ENCODE measurements around the gene ABLIM2.

Gene ABLIM2

DNA sequence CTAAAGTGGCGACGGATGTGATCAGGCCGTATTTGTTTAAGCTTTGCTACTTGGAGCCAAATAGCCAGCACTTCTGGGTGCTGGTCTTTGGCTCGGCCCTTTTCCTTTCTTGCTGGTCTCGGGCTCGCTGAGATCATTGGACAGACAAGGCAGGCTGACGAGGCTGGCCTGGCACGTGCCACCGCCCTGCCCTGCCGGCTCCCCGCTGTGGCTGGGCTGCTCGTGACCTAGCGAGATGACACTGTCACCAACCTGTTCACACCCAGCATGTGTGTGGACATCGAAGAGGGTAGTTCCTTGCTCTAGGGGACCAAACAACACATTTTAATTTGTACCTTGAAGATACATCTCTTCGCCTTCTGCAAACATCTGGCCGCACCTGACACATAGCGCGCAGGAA lies 98.0 kb downstream of the ABLIM2 start:
- Histone ChIP-seq H3K9me3 (ENCODE audit: insufficient read depth, low read length) (peaks cover 18% of the 10 kb centered on the region; the same call in 1 of the 2 replicates), H4K20me1 (ENCODE audit: low read depth, low read length) (no peaks in the 10 kb centered on the region), H3K9ac (ENCODE audit: low read length) (no peak overlapping the region), H3K27me3 (ENCODE audit: low read length) (no peaks in the 10 kb centered on the region), H3F3A (ENCODE audit: insufficient read depth) (no peaks in the 10 kb centered on the region), H3K9me2 (replicated peaks; ENCODE audit: insufficient read depth, low read length) (no peaks in the 10 kb centered on the region), H3K4me3 (ENCODE audit: insufficient read depth, low read length, poor library complexity, severe bottlenecking) (no peak overlapping the region), H2AFZ (ENCODE audit: low read depth, low read length, severe bottlenecking) (no peak overlapping the region), H3K4me2 (ENCODE audit: low read depth, low read length, poor library complexity, severe bottlenecking) (no peak overlapping the region), H3K79me2 (ENCODE audit: insufficient read depth, low read length) (no peaks in the 10 kb centered on the region), H3K27ac (ENCODE audit: low read depth, low read length) (no peak overlapping the region), H3K36me3 (ENCODE audit: low read length) (no peaks in the 10 kb centered on the region)
- no peak for TF ChIP-seq EZH2phosphoT487 (conservative IDR thresholded peaks at IDR 0.05; ENCODE audit: low read length)
- TF ChIP-seq, protein P1, sequence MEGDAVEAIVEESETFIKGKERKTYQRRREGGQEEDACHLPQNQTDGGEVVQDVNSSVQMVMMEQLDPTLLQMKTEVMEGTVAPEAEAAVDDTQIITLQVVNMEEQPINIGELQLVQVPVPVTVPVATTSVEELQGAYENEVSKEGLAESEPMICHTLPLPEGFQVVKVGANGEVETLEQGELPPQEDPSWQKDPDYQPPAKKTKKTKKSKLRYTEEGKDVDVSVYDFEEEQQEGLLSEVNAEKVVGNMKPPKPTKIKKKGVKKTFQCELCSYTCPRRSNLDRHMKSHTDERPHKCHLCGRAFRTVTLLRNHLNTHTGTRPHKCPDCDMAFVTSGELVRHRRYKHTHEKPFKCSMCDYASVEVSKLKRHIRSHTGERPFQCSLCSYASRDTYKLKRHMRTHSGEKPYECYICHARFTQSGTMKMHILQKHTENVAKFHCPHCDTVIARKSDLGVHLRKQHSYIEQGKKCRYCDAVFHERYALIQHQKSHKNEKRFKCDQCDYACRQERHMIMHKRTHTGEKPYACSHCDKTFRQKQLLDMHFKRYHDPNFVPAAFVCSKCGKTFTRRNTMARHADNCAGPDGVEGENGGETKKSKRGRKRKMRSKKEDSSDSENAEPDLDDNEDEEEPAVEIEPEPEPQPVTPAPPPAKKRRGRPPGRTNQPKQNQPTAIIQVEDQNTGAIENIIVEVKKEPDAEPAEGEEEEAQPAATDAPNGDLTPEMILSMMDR (IDR thresholded peaks at IDR 0.05; ENCODE audit: insufficient read depth, low read length, poor library complexity, severe bottlenecking): no peak

DNA sequence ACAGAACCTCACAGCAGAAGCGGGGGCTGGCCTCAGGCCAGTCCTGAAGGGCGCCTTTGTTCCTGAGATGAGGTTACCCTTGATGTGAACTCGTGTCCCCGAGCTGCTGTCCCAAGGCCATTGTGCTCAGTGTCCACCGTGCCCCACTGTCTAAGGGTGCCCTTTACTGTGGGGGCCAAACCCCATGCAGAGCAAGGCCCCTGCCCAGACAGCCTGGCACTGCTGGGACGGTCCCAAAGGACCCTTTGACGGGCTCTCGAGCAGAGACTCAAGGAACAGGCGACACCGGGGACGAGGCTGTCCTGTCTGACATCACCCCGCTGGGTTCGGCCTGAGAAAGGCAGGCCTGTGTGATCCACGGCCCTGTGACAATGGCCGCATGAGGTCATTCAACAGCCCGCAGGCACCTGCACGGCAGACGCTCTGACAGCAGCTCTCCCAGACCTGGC lies 100.6 kb downstream of the ABLIM2 start:
- H3K9me2 ChIP-seq (replicated peaks; ENCODE audit: insufficient read depth, low read length): no peaks in the 10 kb centered on the region
- no peaks in the 10 kb centered on the region for H3K36me3 ChIP-seq (ENCODE audit: low read length)
- no peak overlapping the region for H3K4me2 ChIP-seq (ENCODE audit: low read depth, low read length, poor library complexity, severe bottlenecking)
- no peaks in the 10 kb centered on the region for H3K27me3 ChIP-seq (ENCODE audit: low read length)
- no peaks in the 10 kb centered on the region for H3K9me3 ChIP-seq (ENCODE audit: insufficient read depth, low read length)
- H3F3A ChIP-seq (ENCODE audit: insufficient read depth): no peaks in the 10 kb centered on the region
- no peak overlapping the region for H3K9ac ChIP-seq (ENCODE audit: low read length)
- no peaks in the 10 kb centered on the region for H4K20me1 ChIP-seq (ENCODE audit: low read depth, low read length)
- no peak for TF ChIP-seq EZH2phosphoT487 (conservative IDR thresholded peaks at IDR 0.05; ENCODE audit: low read length)
- TF ChIP-seq, protein P1 (IDR thresholded peaks at IDR 0.05; ENCODE audit: insufficient read depth, low read length, poor library complexity, severe bottlenecking): no peak
- H3K27ac ChIP-seq (ENCODE audit: low read depth, low read length): no peak overlapping the region
- no peak overlapping the region for H2AFZ ChIP-seq (ENCODE audit: low read depth, low read length, severe bottlenecking)
- no peak overlapping the region for H3K4me3 ChIP-seq (ENCODE audit: insufficient read depth, low read length, poor library complexity, severe bottlenecking)
- no peaks in the 10 kb centered on the region for H3K79me2 ChIP-seq (ENCODE audit: insufficient read depth, low read length)

DNA sequence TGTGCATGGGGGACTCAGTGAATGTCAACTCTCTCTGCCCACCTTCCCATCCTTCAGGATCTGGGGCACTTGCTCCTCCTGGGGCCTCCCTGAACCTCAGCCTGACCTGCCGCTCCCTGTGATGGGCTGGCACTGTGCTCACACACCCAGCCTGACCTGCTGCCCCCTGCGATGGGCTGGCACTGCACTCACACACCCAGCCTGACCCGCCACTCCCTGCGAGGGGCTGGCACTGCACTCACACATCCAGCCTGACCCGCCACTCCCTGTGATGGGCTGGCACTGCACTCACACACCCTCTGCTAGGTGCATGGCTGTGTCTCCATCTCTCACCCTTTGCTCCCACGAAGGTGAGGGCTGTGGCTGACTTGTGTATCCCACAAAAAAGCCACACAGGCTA lies 103.4 kb downstream of the ABLIM2 start:
- no peaks in the 10 kb centered on the region for H3F3A ChIP-seq (ENCODE audit: insufficient read depth)
- no peak overlapping the region for H3K9ac ChIP-seq (ENCODE audit: low read length)
- H3K9me3 ChIP-seq (ENCODE audit: insufficient read depth, low read length): no peaks in the 10 kb centered on the region
- no peak overlapping the region for H3K4me2 ChIP-seq (ENCODE audit: low read depth, low read length, poor library complexity, severe bottlenecking)
- no peak overlapping the region for H3K27ac ChIP-seq (ENCODE audit: low read depth, low read length)
- no peak overlapping the region for H2AFZ ChIP-seq (ENCODE audit: low read depth, low read length, severe bottlenecking)
- no peak overlapping the region for H3K4me3 ChIP-seq (ENCODE audit: insufficient read depth, low read length, poor library complexity, severe bottlenecking)
- no peaks in the 10 kb centered on the region for H3K36me3 ChIP-seq (ENCODE audit: low read length)
- no peaks in the 10 kb centered on the region for H3K79me2 ChIP-seq (ENCODE audit: insufficient read depth, low read length)
- H3K9me2 ChIP-seq (replicated peaks; ENCODE audit: insufficient read depth, low read length): no peaks in the 10 kb centered on the region
- no peaks in the 10 kb centered on the region for H4K20me1 ChIP-seq (ENCODE audit: low read depth, low read length)
- no peak for TF ChIP-seq EZH2phosphoT487 (conservative IDR thresholded peaks at IDR 0.05; ENCODE audit: low read length)
- TF ChIP-seq, protein P1 (IDR thresholded peaks at IDR 0.05; ENCODE audit: insufficient read depth, low read length, poor library complexity, severe bottlenecking): no peak
- no peaks in the 10 kb centered on the region for H3K27me3 ChIP-seq (ENCODE audit: low read length)
